Mesothelial cell of epicardium (in vitro differentiated cells): Measurements from ENCODE around the gene MITF. TPM values are rescaled to one million over a fixed set of nuclear protein-coding genes. Genes with fewer than 3 reads are reported as not detected.

Experiments used
- DNase-seq, 2 experiments: peaks; one replicate each; pipeline ENCODE4 v3.0.0; 2021; ENCODE audit warnings: low spot score in 2 of 2; ENCODE audit not compliant: unreplicated experiment in 2 of 2
- H3K27ac Mint-ChIP-seq: 2 replicates; pipeline ENCODE4 v1.8.0; 2021; ENCODE audit warnings: mixed read lengths
- H3K27me3 Mint-ChIP-seq: 2 replicates; pipeline ENCODE4 v1.8.0; 2021; ENCODE audit warnings: low read depth, mixed read lengths
- H3K36me3 Mint-ChIP-seq: 2 replicates; pipeline ENCODE4 v1.8.0; 2021; ENCODE audit warnings: mixed read lengths
- H3K4me1 Mint-ChIP-seq: 2 replicates; pipeline ENCODE4 v1.8.0; 2021; ENCODE audit warnings: mixed read lengths
- H3K4me3 Mint-ChIP-seq: 2 replicates; pipeline ENCODE4 v1.8.0; 2021; ENCODE audit warnings: mild to moderate bottlenecking, moderate library complexity, mixed read lengths
- H3K9me3 Mint-ChIP-seq: 2 replicates; pipeline ENCODE4 v1.8.0; 2021; ENCODE audit warnings: mixed read lengths
- total RNA-seq: library from RNA; stranded (reverse); gene quantifications from 3 replicates; pipeline ENCODE4 v1.2.1, GENCODE V29; 2021
- TF ChIP-seq, protein P1 (sequence below): fragments of 200-600 bp; sonication (generic); IDR thresholded peaks from one replicate; pipeline ENCODE4 v1.5.0; 2021; ENCODE audit warnings: antibody characterized with exemption; ENCODE audit not compliant: unreplicated experiment

Gene MITF
- total RNA-seq, 1 donor from 2014 or later = 7.0 TPM

DNA sequence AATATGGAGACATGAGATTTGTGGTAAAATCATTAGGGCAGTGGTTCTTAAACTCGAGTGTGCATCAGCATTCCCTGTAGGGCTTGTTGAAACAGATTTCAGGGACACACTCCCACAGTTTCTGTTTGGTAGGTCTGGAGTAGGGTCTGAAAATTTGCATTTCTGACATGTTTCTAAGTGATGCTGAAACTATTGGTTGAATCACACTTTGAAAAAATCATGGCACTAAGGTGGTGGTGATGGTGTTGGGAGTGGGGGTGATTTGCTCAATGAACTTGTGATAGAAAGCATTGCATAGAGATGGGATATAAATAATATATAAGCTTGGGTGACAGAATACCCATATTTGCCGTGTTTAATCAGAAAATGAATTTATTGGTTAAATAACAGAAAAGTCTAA, 11.3 kb downstream of the MITF start:
- peaks cover 4% of the 10 kb centered on the region for H3K36me3 Mint-ChIP-seq
- peaks cover 24% of the 10 kb centered on the region for H3K9me3 Mint-ChIP-seq
- H3K27me3 Mint-ChIP-seq = no peaks in the 10 kb centered on the region
- TF ChIP-seq, protein P1, sequence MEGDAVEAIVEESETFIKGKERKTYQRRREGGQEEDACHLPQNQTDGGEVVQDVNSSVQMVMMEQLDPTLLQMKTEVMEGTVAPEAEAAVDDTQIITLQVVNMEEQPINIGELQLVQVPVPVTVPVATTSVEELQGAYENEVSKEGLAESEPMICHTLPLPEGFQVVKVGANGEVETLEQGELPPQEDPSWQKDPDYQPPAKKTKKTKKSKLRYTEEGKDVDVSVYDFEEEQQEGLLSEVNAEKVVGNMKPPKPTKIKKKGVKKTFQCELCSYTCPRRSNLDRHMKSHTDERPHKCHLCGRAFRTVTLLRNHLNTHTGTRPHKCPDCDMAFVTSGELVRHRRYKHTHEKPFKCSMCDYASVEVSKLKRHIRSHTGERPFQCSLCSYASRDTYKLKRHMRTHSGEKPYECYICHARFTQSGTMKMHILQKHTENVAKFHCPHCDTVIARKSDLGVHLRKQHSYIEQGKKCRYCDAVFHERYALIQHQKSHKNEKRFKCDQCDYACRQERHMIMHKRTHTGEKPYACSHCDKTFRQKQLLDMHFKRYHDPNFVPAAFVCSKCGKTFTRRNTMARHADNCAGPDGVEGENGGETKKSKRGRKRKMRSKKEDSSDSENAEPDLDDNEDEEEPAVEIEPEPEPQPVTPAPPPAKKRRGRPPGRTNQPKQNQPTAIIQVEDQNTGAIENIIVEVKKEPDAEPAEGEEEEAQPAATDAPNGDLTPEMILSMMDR = no peak
- no peak for DNase-seq
- no peaks in the 10 kb centered on the region for H3K4me1 Mint-ChIP-seq
- no peak overlapping the region for H3K4me3 Mint-ChIP-seq
- no peak overlapping the region for H3K27ac Mint-ChIP-seq

DNA sequence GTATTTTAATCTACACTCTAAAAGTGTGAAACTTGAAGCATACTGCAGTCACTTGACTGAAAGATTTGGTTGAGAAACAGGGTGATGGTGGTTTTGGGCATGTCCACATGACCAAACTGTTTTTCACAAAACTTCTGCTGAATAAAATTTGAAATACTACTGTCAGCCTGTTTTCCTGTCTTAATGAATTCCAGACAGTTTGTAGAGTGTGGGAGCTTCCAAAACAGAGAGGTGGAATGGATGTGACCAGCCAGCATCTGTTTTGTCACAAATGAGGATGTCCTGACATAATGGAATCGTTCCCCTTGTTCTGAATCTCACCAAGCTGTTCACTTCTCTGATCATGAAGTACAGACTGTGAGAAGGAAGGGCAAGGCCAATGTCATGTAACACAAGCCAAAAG, 11.8 kb downstream of the MITF start:
- TF ChIP-seq, protein P1 = no peak
- H3K36me3 Mint-ChIP-seq = peaks cover 4% of the 10 kb centered on the region
- H3K27me3 Mint-ChIP-seq = no peaks in the 10 kb centered on the region
- H3K4me1 Mint-ChIP-seq = no peaks in the 10 kb centered on the region
- peaks cover 24% of the 10 kb centered on the region for H3K9me3 Mint-ChIP-seq
- no peak for DNase-seq
- no peak overlapping the region for H3K4me3 Mint-ChIP-seq
- H3K27ac Mint-ChIP-seq = no peak overlapping the region

DNA sequence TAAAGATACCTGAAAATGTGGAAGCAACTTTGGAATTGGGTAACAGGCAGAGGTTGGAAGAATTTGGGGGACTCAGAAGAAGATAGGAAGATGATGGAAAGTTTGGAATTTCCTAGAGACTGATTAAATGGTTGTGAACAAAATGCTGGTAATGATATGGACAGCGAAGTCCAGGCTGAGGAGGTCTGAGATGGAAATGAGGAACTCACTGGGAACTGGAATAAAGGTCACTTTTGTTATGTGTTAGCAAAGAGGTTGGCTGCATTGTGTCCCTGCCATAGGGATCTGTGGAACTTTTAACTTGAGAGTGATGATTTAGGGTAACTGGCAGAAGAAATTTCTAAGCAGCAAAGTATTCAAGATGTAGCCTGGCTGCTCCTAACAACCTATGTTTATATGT, 13.0 kb downstream of the MITF start:
- peaks cover 4% of the 10 kb centered on the region for H3K36me3 Mint-ChIP-seq
- H3K27ac Mint-ChIP-seq = no peak overlapping the region
- peaks cover 24% of the 10 kb centered on the region for H3K9me3 Mint-ChIP-seq
- H3K27me3 Mint-ChIP-seq = no peaks in the 10 kb centered on the region
- no peaks in the 10 kb centered on the region for H3K4me1 Mint-ChIP-seq
- no peak overlapping the region for H3K4me3 Mint-ChIP-seq
- DNase-seq = no peak
- TF ChIP-seq, protein P1 = no peak

DNA sequence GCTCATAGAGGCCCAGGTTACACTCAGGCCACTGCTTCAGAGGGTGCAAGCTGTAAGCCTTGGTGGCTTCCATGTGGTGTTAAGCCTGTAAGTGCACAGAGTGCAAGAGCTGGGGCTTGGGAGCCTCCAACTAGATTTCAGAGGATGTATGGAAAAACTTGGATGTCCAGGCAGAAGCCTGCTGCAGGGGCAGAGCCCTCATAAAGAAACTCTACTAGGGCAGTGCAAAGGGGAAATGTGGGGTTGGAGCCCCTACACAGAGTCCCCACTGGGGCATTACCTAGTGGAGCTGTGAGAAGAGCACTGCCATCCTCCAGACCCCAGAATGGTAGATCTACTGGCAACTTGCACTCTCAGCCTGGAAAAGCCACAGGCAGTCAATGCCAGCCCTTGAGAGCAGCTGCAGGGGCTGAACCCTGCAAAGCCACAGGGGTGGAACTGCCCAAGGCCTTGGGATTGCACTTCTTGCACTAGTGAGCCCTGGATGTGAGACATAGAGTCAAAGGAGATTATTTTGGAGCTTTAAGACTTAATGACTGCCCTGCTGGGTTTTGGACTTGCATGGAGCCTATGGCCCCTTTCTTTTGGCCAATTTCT, 14.0 kb downstream of the MITF start:
- no peak overlapping the region for H3K27ac Mint-ChIP-seq
- no peak overlapping the region for H3K4me3 Mint-ChIP-seq
- H3K4me1 Mint-ChIP-seq = no peaks in the 10 kb centered on the region
- TF ChIP-seq, protein P1 = no peak
- no peak for DNase-seq
- H3K27me3 Mint-ChIP-seq = no peaks in the 10 kb centered on the region
- peaks cover 4% of the 10 kb centered on the region for H3K36me3 Mint-ChIP-seq
- peaks cover 24% of the 10 kb centered on the region for H3K9me3 Mint-ChIP-seq

DNA sequence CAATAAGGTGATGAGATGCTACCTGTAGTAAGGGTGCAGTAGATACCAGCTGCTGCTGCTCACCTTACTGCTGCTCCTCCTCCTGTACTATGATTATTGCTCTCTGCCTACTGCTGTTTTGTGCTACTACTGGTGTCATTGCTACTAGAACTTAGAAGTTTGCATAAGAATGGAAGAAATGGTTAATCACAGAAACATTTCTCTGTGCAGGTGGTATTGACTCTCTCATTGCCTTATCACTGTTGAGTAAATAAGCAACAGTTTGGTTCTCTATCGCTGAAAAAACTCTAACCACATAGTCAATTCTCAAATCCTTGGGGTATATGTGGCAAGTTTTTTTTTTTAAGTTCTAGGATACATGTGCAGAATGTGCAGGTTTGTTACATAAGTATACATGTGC, 16.5 kb downstream of the MITF start:
- no peak for DNase-seq
- Mint-ChIP-seq H3K27me3 (no peaks in the 10 kb centered on the region), H3K27ac (no peak overlapping the region), H3K4me1 (no peaks in the 10 kb centered on the region), H3K36me3 (peaks cover 4% of the 10 kb centered on the region), H3K9me3 (peaks cover 24% of the 10 kb centered on the region), H3K4me3 (no peak overlapping the region)
- TF ChIP-seq, protein P1 = no peak
